ENCODE results near the gene FTO. TPM values are rescaled to one million over a fixed set of nuclear protein-coding genes. Genes with fewer than 3 reads are reported as not detected.

FTO gene
- total and polyA plus RNA-seq, 2 of the 13 experiments (the other 11 are each of a cell fraction or from before 2014, with no cell fraction given) = 41.6 to 55.8 TPM

GRCh38 chr16:53781023-53781605 is 77.2 kb downstream of the FTO start (continued):
- TF ChIP-seq AHDC1 (CRISPR knock-in tag; IDR thresholded peaks at IDR 0.05; ENCODE audit: borderline replicate concordance) (peak; percentile 78; the same call in 1 of the 2 replicates), USF2 (IDR thresholded peaks at IDR 0.05; ENCODE audit: low read depth, low read length) (no peak), USF2 (CRISPR knock-in tag; IDR thresholded peaks at IDR 0.05; ENCODE audit: borderline replicate concordance) (no peak), CEBPB (IDR thresholded peaks at IDR 0.05; ENCODE audit: borderline replicate concordance, low read depth, low read length) (peak; percentile 15; the same call in 1 of the 2 replicates), DPF2 (CRISPR knock-in tag; IDR thresholded peaks at IDR 0.05; ENCODE audit: borderline replicate concordance, low read depth) (0 out of 2 replicates have a peak, but pooled peaks have one; percentile 34), PRMT3 (CRISPR knock-in tag; IDR thresholded peaks at IDR 0.05; ENCODE audit: borderline replicate concordance, low read depth) (no peak), TRAFD1 (CRISPR knock-in tag; IDR thresholded peaks at IDR 0.05; ENCODE audit: borderline replicate concordance) (no peak), CERS6 (CRISPR knock-in tag; IDR thresholded peaks at IDR 0.05) (no peak), ZNF205 (CRISPR knock-in tag; IDR thresholded peaks at IDR 0.05) (no peak), ISL2 (CRISPR knock-in tag; IDR thresholded peaks at IDR 0.05) (no peak), KDM1A (CRISPR knock-in tag; IDR thresholded peaks at IDR 0.05) (no peak), PAXIP1 (CRISPR knock-in tag; conservative IDR thresholded peaks at IDR 0.05) (0 out of 2 replicates have a peak, but pooled peaks have one; percentile 14), ZNF788 (CRISPR knock-in tag; IDR thresholded peaks at IDR 0.05; ENCODE audit: borderline replicate concordance) (no peak)
